Endothelial cell (in vitro differentiated cells): ENCODE data around the gene POLR1D. TPM values are rescaled to one million over a fixed set of nuclear protein-coding genes. Genes with fewer than 3 reads are reported as not detected.

Source experiments
- DNase-seq: peaks from one replicate; pipeline ENCODE4 v3.0.0; 2021; ENCODE audit warnings: low spot score
- H3K27ac Mint-ChIP-seq: one replicate; pipeline ENCODE4 v1.8.0; 2021; ENCODE audit warnings: mixed read lengths, inconsistent platforms; ENCODE audit not compliant: unreplicated experiment
- H3K27me3 Mint-ChIP-seq: one replicate; pipeline ENCODE4 v1.8.0; 2021; ENCODE audit warnings: mild to moderate bottlenecking, moderate library complexity, mixed read lengths, inconsistent platforms; ENCODE audit not compliant: unreplicated experiment
- H3K36me3 Mint-ChIP-seq: one replicate; pipeline ENCODE4 v1.8.0; 2021; ENCODE audit warnings: mild to moderate bottlenecking, low read depth, mixed read lengths, inconsistent platforms; ENCODE audit not compliant: unreplicated experiment
- H3K4me1 Mint-ChIP-seq: one replicate; pipeline ENCODE4 v1.8.0; 2021; ENCODE audit warnings: mild to moderate bottlenecking, mixed read lengths, inconsistent platforms; ENCODE audit not compliant: unreplicated experiment
- H3K4me3 Mint-ChIP-seq: one replicate; pipeline ENCODE4 v1.8.0; 2021; ENCODE audit warnings: mild to moderate bottlenecking, mixed read lengths, inconsistent platforms; ENCODE audit not compliant: unreplicated experiment
- H3K9me3 Mint-ChIP-seq: one replicate; pipeline ENCODE4 v1.8.0; 2021; ENCODE audit warnings: mixed read lengths, inconsistent platforms; ENCODE audit not compliant: unreplicated experiment
- total RNA-seq: library from RNA; stranded (reverse); fragmentation: NEBNext Ultra II Directional; extraction: Animal tissue kit (Norgen Biotek cat#: 25700); gene quantifications from one replicate; pipeline ENCODE4 v1.2.1, GENCODE V29; 2021; ENCODE audit not compliant: unreplicated experiment
- TF ChIP-seq, protein P1 (sequence below): fragments of 200-600 bp; sonication (generic); IDR thresholded peaks from one replicate; pipeline ENCODE4 v1.5.0; 2021; ENCODE audit warnings: antibody characterized with exemption; ENCODE audit not compliant: unreplicated experiment

The POLR1D gene
- total RNA-seq, 1 donor from 2014 or later: 167 TPM

DNA sequence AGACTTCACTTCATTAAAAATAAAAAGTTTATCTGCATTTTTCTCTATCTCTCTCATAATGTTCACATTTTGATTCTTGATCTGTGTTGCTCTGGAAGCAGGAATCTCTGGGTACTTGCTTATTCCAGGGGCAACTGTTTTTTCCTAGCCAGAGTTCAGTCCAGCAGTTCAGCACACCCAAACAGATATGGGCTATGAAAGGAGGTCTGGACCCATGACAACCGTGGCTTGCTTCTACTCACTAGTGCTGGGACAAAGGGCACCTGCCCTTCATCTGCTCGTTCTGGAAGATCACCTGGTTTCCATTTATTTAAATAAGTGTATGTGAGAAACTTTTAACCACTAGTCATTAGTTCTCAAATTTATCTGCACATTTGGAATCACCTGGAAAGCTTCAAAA is 36.0 kb downstream of the POLR1D start:
- TF ChIP-seq, protein P1, sequence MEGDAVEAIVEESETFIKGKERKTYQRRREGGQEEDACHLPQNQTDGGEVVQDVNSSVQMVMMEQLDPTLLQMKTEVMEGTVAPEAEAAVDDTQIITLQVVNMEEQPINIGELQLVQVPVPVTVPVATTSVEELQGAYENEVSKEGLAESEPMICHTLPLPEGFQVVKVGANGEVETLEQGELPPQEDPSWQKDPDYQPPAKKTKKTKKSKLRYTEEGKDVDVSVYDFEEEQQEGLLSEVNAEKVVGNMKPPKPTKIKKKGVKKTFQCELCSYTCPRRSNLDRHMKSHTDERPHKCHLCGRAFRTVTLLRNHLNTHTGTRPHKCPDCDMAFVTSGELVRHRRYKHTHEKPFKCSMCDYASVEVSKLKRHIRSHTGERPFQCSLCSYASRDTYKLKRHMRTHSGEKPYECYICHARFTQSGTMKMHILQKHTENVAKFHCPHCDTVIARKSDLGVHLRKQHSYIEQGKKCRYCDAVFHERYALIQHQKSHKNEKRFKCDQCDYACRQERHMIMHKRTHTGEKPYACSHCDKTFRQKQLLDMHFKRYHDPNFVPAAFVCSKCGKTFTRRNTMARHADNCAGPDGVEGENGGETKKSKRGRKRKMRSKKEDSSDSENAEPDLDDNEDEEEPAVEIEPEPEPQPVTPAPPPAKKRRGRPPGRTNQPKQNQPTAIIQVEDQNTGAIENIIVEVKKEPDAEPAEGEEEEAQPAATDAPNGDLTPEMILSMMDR: no peak
- Mint-ChIP-seq H3K27me3 (no peaks in the 10 kb centered on the region), H3K27ac (no peak overlapping the region), H3K4me1 (peaks cover 5% of the 10 kb centered on the region), H3K4me3 (no peak overlapping the region), H3K9me3 (no peaks in the 10 kb centered on the region), H3K36me3 (no peaks in the 10 kb centered on the region)
- no peak for DNase-seq

DNA sequence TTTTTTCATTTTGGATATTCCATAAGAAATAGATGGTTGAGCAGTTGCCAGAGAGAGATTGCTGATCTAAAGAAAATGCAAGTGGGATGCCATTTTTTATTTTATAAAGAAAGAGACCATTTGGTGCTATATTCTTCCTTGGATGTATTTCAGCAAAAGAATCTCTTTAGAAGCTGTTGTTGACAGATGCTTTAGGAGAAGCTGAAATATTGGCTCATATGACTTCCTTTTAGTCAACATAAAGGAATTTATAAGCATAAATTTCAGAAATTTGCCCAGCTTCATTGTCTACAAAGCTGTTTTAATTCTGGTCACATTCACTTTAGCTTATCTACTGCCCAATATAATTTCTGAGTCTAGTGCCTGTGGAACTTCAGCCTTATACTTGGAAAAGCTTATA is 36.9 kb downstream of the POLR1D start:
- no peaks in the 10 kb centered on the region for H3K36me3 Mint-ChIP-seq
- H3K27ac Mint-ChIP-seq: no peak overlapping the region
- H3K27me3 Mint-ChIP-seq: no peaks in the 10 kb centered on the region
- no peaks in the 10 kb centered on the region for H3K9me3 Mint-ChIP-seq
- no peak overlapping the region for H3K4me3 Mint-ChIP-seq
- TF ChIP-seq, protein P1: no peak
- DNase-seq: no peak
- H3K4me1 Mint-ChIP-seq: peaks cover 5% of the 10 kb centered on the region

DNA sequence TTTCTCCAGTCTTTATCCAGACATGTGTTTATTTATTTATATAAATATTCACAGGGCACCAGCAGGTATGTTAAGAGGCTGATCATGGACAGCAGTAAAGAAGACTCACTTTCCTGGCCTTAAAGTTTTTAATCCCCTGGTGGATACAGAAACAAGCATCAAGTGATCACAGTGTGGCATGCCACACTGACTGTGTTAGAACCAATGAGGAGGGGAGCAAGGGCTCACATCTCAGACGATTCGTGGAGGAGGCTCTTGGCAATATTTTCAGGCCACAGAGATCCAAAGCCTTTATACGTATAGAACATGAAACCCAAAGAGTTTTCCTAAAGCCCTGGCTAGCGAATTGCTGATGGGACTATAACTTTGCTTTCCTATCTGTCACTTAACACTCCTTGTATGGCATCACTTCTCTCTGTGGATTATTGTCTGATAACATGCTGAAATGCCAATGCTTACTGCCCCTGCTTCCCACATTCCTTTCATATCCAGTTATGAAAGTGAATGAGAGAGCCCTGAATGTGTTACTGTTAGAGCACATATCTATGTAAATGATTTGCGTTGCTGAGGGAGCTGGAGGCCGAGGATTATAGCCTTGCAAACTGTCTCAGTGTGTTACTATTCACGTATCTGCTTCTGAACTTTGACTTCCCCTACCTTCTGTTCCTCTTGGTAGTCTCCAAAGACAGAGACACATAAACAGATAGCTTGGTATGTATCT is 37.6 kb downstream of the POLR1D start:
- Mint-ChIP-seq H3K36me3 (no peaks in the 10 kb centered on the region), H3K27ac (no peak overlapping the region), H3K4me3 (no peak overlapping the region), H3K9me3 (no peaks in the 10 kb centered on the region), H3K27me3 (no peaks in the 10 kb centered on the region), H3K4me1 (peaks cover 5% of the 10 kb centered on the region)
- TF ChIP-seq, protein P1: no peak
- no peak for DNase-seq

DNA sequence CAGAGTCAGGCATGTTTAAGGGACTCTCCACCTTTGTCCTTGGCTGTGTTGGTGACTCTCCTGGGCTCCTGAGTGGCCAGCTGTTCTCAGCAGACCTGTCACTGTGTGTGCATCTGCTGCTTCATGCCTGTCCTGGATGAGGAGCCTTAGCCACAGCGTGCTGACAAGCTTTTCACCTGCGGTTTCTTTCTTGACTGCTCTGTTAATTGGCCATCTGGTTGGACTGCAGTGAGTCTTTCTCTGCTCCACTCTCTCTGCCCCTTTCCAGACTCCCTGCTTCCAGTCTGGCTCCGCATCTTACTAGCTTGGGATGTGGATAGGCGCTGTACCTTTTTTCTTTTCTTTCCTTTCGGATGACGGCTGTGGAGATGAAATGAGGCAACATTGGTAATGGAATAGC is 38.8 kb downstream of the POLR1D start:
- no peak overlapping the region for H3K27ac Mint-ChIP-seq
- no peak overlapping the region for H3K4me3 Mint-ChIP-seq
- TF ChIP-seq, protein P1: no peak
- H3K36me3 Mint-ChIP-seq: no peaks in the 10 kb centered on the region
- H3K27me3 Mint-ChIP-seq: no peaks in the 10 kb centered on the region
- no peak for DNase-seq
- H3K9me3 Mint-ChIP-seq: no peaks in the 10 kb centered on the region
- peaks cover 2% of the 10 kb centered on the region for H3K4me1 Mint-ChIP-seq

DNA sequence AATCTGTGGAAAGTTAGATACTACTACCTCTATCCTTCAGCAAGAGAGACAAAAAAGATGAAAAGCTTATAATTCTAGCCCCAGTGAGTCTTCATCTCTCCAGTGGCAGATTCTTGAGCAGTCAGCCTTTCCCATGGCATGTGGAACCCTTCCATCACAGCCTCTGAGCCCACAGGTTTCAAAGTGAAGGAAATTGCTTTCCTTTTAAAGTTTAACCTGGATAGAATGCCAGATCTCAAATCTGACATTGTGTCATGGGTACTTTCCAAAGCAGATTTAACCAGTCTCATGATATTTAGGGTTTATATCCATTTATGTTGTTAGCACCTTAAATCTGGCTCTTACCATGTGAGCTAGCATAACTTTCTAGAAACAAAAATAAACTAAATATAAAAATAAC is 39.3 kb downstream of the POLR1D start:
- H3K36me3 Mint-ChIP-seq: no peaks in the 10 kb centered on the region
- no peak for DNase-seq
- no peak overlapping the region for H3K27ac Mint-ChIP-seq
- H3K9me3 Mint-ChIP-seq: no peaks in the 10 kb centered on the region
- H3K4me3 Mint-ChIP-seq: no peak overlapping the region
- TF ChIP-seq, protein P1: no peak
- H3K27me3 Mint-ChIP-seq: no peaks in the 10 kb centered on the region
- H3K4me1 Mint-ChIP-seq: no peaks in the 10 kb centered on the region
